Upper lobe of left lung (tissue), 6 donors: ENCODE measurements around the gene ZNF783. TPM values are rescaled to one million over a fixed set of nuclear protein-coding genes. Genes with fewer than 3 reads are reported as not detected.
A peak's percentile ranks its signal among the peaks of the same experiment; 100 is the strongest.

Experiments used
- ATAC-seq, 2 donors: fragments of 200-7000 bp; cut with Tn5 transposase; one replicate each; pipeline ENCODE4 v1.9.1; 2022; ENCODE audit warnings: mild to moderate bottlenecking in 2 of 2, moderate library complexity in 2 of 2; ENCODE audit not compliant: low FRiP score in 2 of 2
- DNase-seq, 2 donors: peaks; one replicate each; pipeline ENCODE4 v3.0.0-alpha.2; 2019 to 2020
- H3K27ac ChIP-seq, 4 donors: fragments of 200-600 bp; sonication (generic); one replicate each; pipeline ENCODE4 v1.5.1; 2016 to 2019
- H3K27me3 ChIP-seq, 4 donors: fragments of 200-600 bp; sonication (generic); one replicate each; pipeline ENCODE4 v1.5.1; 2017 to 2019
- H3K36me3 ChIP-seq, 4 donors: fragments of 200-600 bp; sonication (generic); one replicate each; pipeline ENCODE4 v1.5.1; 2016 to 2019
- H3K4me1 ChIP-seq, 4 donors: fragments of 200-600 bp; sonication (generic); one replicate each; pipeline ENCODE4 v1.5.1; 2018 to 2019
- H3K4me3 ChIP-seq, 4 donors: fragments of 200-600 bp; sonication (generic); one replicate each; pipeline ENCODE4 v1.5.1; 2017 to 2019; ENCODE audit warnings: mild to moderate bottlenecking in 2 of 4, moderate library complexity in 1 of 4
- H3K9me3 ChIP-seq, 4 donors: fragments of 200-600 bp; sonication (generic); one replicate each; pipeline ENCODE4 v1.5.1; 2018 to 2019
- CTCF ChIP-seq, 6 experiments: fragments of 450-650 bp in 4 of 6; fragments of 200-600 bp in 2 of 6; sonication (generic) in 2 of 6; IDR thresholded peaks; one replicate each; pipeline ENCODE4 v1.5.1; 2016 to 2019; ENCODE audit warnings: antibody characterized with exemption in 6 of 6
- EP300 ChIP-seq, 4 donors: sonication (generic); formaldehyde crosslinking; IDR thresholded peaks; one replicate each; pipeline ENCODE4 v1.5.1; 2017; ENCODE audit warnings: antibody characterized with exemption in 4 of 4, control low read depth in 2 of 4
- POLR2A ChIP-seq, 4 donors: fragments of 450-650 bp; IDR thresholded peaks; one replicate each; pipeline ENCODE4 v1.5.1; 2016 to 2017; ENCODE audit warnings: antibody characterized with exemption in 4 of 4, mild to moderate bottlenecking in 2 of 4
- POLR2AphosphoS5 ChIP-seq, 2 donors: sonication (generic); formaldehyde crosslinking; IDR thresholded peaks; one replicate each; pipeline ENCODE4 v1.5.1; 2017; ENCODE audit warnings: antibody characterized with exemption in 2 of 2
- WGBS, 2 donors: methylation state at CpG; one replicate each; pipeline ENCODE4 v1.1.5; 2017 to 2018; 5-methylcytosine and 5-hydroxymethylcytosine counted together
- total RNA-seq, 6 donors: library from RNA; depleted of rRNA in 4 of 6; stranded (reverse); fragments of >200 nt in 4 of 6; gene quantifications; one replicate each; pipeline versions ENCODE4 v1.1.0 to v1.2.1, GENCODE V29; 2016 to 2021
- donor health status: DM: no; HTN: no; CAD: no; lungs with moderate emphysema.
- donor health status: DM: no; HTN: yes; CAD: no; lungs with severe emphysema.

ZNF783 gene
- total RNA-seq, 6 donors from 2014 or later: 12.6 to 46.1 (median 17.5) TPM

DNA sequence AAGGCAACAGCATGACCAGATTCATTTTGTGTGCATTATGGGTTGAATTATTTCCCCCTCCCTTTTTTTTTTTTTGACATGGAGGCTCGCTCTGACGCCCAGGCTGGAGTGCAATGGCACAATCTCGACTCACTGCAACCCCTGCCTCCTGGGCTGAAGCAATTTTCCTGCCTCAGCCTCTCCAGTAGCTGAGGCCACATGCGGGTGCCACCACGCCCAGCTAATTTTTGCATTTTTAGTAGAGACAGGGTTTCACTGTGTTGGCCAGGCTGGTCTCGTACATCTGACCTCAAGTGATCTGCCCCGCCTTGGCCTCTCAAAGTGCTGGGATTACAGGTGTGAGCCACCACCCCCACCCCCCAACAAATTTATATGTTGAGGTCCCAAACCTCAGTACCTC lies 42.0 kb downstream of the ZNF783 start:
- Histone ChIP-seq H3K27me3 (no peaks in the 10 kb centered on the region), H3K4me1 (no peaks in the 10 kb centered on the region), H3K4me3 (no peak overlapping the region), H3K36me3 (no peaks in the 10 kb centered on the region), H3K27ac (no peak overlapping the region), H3K9me3 (no peaks in the 10 kb centered on the region)
- DNase-seq (no peak), ATAC-seq (no peak)
- TF ChIP-seq EP300 (IDR thresholded peaks at IDR 0.05) (no peak), POLR2A (IDR thresholded peaks at IDR 0.05) (no peak), POLR2AphosphoS5 (IDR thresholded peaks at IDR 0.05) (no peak), CTCF (IDR thresholded peaks at IDR 0.05) (no peak)
- WGBS, 2 donors: 78 to 87% methylated on average over 7 of the region's 7 CpGs

GRCh38 chr7:149306854-149307253 lies 44.9 kb downstream of the ZNF783 start:
- WGBS, 2 donors: 87 to 90% methylated on average over 4 of the region's 4 CpGs
- Histone ChIP-seq H3K27me3 (no peaks in the 10 kb centered on the region), H3K4me1 (no peaks in the 10 kb centered on the region), H3K36me3 (no peaks in the 10 kb centered on the region), H3K4me3 (no peak overlapping the region), H3K27ac (no peak overlapping the region), H3K9me3 (no peaks in the 10 kb centered on the region)
- no peak for ATAC-seq
- no peak for DNase-seq
- no peak for TF ChIP-seq POLR2A (IDR thresholded peaks at IDR 0.05)
- TF ChIP-seq POLR2AphosphoS5 (IDR thresholded peaks at IDR 0.05): no peak
- no peak for TF ChIP-seq CTCF (IDR thresholded peaks at IDR 0.05)
- no peak for TF ChIP-seq EP300 (IDR thresholded peaks at IDR 0.05)

DNA sequence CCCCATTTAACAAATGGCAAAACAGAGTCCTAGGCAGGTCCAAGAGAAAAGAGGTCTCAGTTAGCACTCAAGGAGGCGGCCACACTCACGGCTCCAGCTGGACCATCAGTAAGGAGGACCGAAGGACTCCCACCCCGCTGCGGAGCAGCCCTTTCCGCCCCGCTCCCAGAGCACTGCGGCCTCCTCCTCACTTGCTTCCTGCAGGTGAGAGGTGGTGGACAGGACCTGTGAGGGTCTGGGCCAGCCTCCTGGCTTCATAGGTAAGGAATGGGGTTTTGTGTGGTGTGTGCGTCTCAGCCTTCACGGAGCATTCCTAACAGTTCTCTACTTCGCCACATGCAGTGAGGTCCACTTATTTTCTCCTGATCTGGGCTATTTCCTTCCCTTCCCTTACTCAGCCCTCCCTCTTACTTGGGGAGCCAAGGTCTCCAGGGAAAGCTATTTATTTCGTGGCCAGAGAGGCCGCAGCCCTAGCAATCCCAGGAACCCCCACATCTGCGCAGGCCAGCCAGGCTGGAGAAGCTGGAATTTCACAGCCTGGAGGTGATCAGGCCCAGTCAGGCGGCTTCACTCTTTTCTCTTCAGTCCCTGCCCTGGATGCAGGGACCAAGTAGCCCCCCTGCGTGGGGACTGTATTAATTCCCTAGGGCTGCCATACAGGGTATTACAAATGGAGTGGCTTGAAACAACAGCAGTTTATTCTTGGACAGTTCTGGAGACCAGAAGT lies 45.9 kb downstream of the ZNF783 start:
- Histone ChIP-seq H3K4me1 (no peaks in the 10 kb centered on the region), H3K9me3 (no peaks in the 10 kb centered on the region), H3K27ac (no peak overlapping the region), H3K4me3 (no peak overlapping the region), H3K36me3 (no peaks in the 10 kb centered on the region), H3K27me3 (no peaks in the 10 kb centered on the region)
- WGBS, 2 donors: 82 to 94% methylated on average over 8 to 14 of the region's 16 CpGs
- DNase-seq: no peak
- TF ChIP-seq CTCF (IDR thresholded peaks at IDR 0.05) (no peak), EP300 (IDR thresholded peaks at IDR 0.05) (no peak), POLR2AphosphoS5 (IDR thresholded peaks at IDR 0.05) (no peak), POLR2A (IDR thresholded peaks at IDR 0.05) (no peak)
- ATAC-seq: peak in 1 of 2 donors; percentile 20

DNA sequence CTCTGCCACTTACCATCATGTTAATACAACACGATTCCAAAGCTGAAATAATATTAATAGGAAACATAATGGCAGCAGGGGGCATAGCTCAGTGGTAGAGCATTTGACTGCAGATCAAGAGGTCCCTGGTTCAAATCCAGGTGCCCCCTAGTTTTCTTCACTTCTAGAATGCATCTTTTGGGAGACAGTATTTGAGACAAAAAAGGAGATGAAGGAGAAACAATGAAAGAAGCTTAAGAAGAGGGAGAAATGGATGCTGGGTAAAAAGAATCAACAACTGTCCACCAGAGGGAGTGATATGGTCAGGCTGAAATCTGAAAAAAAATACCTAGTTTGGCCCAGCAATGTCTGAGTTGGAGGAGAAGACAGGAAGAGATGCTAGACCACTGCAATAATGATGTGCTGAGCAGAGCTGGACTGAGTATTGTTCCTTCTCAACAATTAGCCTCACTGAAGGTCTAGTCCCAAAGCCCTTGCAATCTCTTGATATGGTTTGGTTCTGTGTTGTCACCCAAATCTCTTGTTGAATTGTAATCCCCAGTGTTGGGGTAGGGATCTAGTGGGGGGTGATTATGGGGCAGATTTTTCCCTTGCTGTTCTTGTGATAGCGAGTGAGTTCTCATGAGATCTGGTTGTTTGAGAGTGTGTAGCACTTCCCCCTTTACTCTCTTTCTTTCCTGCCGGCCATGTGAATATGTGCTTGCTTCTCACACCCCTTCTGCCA lies 48.3 kb downstream of the ZNF783 start:
- no peak overlapping the region for H3K27ac ChIP-seq
- no peak overlapping the region for H3K4me3 ChIP-seq
- H3K9me3 ChIP-seq: no peaks in the 10 kb centered on the region
- ATAC-seq: peak in 1 of 2 donors; percentile 72
- DNase-seq: no peak
- 84 to 89% methylated on average over 3 of the region's 3 CpGs for WGBS, 2 donors
- no peaks in the 10 kb centered on the region for H3K27me3 ChIP-seq
- no peaks in the 10 kb centered on the region for H3K4me1 ChIP-seq
- no peaks in the 10 kb centered on the region for H3K36me3 ChIP-seq
- TF ChIP-seq POLR2AphosphoS5 (IDR thresholded peaks at IDR 0.05) (no peak), POLR2A (IDR thresholded peaks at IDR 0.05) (no peak), EP300 (IDR thresholded peaks at IDR 0.05) (no peak), CTCF (IDR thresholded peaks at IDR 0.05) (peak; percentile 31 to 69 (median 48))
